HUDEP-2 (cell line): ENCODE data around the gene PINLYP.
A peak's percentile ranks its signal among the peaks of the same experiment; 100 is the strongest.

Source experiments
- DNase-seq, 76 experiments: peaks; one replicate each; lab custom pipeline; 2025; ENCODE audit not compliant: unreplicated experiment in 76 of 76; lab: John Stamatoyannopoulos, UW

The PINLYP gene

DNA sequence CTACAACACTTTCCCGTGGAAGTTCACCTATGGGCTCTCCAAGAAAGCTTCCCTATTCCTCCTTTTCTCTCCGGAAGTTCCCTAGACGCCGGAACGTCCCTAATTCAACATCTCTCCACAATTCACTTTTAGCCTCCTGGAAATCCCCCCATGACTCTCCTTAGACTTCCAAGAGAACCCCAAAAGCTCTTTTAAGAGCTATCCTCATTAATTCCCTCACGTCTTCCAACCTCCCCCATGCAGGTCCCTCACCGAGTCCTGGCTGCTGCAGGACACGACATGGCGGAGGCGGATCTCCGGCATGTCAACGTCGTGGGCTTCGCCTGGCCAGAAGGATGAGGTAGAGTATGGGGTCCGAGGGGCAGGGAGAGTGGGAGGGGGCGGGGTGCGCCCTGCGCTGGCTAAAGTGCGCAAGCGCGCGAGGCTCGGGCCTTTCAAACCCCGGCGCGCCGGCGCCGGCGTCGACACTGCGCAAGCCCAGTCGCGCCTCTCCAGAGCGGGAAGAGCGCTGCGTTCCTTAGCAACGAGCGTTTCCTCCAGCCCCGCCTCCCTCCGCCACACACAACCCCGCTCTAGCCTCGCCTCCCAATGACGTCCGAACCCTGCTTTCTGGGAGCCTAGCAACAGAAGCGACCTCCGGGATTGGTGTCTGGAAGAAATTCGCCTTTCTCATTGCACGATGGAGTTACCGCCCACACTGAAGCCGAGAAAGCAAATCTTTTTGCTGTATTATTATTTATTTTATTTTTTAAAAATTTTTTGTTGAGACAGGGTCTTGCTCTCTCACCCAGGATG lies at the start of gene PINLYP, which contains the start of gene XRCC1:
TSS of gene PINLYP (plus strand) at position 646 of the 795 bp plus-strand sequence. CDS start 1,391 bp downstream, outside the sequence.
TSS of gene XRCC1 (minus strand) at position 372 of the 795 bp plus-strand sequence. CDS start at position 303, 69 bp downstream.
- DNase-seq, result peak; percentile 57 to 99 (median 98)

DNA sequence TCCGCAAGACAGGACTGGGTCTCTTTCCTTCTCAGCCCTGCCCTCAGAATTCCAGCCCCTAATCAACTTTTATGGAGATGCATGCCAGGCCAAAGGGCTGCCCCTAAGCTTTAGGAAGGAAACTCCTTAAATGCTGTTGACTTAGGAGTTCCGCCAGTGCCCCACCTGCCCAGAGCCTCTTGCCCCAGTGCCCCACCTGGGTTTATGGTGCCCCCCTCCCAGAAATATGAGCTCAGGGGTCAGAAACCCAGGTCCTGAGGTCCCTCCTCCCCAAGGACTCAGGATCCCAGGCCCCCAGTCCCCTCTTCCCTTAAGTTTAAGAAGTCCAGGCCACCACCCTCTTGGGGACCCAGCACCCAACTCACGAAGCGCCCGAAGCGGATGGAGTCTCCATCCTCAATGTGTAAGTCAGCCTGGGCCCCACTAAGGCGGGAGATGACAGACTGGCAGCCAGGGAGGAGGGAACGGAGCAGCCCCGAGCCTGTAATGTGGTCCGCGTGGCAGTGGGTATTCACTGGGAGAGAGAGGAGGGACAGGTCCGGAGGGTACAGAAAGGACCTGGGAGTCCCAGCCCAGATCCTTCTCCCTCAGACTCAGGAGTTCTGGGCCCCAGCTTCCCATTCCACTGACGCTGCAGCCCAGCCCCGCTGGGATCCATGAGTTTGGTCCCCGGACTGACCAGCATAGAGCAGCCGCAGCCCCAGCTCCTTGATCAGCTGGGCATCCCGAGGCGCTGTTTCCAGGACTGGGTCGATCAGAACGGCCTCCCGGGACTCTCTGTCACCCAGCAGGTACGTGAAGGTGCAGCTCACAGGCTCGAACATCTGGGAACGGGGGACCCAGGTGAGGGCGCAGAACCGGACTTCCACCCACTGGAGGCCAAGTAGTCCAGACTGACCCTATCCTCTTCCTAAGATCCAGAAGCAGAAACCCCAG lies 49.5 kb upstream of the PINLYP start:
- peak in 3 of 76 experiments; percentile 16 to 29 (median 24) for DNase-seq

DNA sequence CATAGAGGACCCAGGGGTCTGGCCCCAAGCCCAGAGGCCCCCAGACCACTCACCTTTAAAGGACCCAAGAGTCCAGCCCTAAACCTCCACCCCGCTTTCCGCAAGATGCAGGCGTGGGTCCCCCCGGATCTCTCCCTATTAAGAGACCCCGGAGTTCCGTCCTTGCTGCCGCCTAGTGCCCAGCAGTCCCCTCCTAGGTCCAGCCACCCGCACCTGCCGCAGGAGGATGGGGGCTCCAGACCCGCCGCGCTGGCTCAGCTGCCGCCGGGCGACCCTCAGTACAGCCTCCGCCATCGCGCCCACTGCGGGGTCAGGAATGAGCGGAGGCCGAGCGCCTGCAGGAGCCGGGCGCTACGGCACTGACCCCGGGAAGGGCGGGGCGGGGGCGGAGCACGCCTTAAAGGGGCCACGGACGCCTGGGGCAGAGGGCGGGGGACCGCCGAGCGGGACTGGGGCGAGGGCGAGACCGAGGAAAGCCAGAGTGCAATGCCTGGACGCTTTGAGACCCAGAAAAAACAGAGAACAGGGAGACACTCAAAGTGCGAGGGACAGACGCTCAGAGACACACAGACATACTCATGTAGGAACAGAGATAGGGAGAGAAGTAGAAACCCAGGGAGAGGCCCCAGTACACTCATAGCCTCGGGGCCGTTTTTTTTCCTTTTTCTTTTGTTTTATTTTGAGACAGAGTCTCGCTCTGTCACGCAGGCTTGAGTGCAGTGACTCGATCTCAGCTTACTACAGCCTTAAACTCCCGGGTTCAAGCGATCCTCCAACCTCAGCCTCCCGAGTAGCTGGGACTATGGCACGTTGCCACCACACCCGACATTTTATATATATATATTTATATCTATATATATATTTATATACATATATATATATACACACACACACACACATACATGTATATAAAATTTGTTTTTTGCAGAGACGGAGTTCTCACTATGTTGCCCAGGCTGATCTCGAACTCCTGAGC lies 48.4 kb upstream of the PINLYP start, which contains the start of gene ETHE1:
TSS of gene ETHE1 (minus strand) at position 318 of the 976 bp plus-strand sequence. CDS start at position 294, 24 bp downstream.
- DNase-seq, result peak in 63 of 76 experiments; percentile 7 to 85 (median 63)

DNA sequence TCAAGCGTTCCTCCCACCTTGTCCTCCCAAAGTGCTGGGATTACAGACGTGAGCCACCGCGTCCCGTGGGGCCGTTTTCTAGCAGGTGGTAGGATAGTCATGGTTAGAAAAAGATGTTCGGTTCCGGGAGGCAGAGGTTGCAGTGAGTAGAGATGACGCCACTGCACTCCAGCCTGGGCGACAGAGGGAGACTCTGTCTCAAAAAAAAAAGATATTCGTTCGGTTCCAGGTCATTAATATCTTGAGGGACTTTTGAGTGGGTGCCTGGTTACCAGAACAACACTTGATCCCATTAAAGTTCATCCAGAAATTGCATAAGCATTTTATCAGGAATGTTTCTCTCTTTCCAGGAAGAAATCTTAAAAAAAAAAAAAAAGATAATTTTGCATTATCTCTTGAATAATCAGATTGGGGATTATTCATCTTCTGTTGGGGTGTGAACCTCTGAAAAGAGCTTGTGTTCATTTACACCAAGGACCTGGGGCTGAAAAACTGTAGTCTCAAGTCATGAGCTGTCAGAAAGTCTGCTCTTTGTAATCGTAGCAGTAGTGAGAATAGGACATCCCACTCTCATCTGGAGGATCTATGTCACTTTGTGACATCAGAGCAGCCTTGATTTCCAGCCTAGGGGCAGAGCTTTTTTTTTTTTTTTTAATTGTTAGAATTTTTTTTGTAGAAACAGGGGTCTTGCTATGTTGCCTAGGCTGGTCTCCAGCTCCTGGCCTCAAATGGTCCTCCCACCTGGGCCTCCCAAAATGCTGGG lies 47.6 kb upstream of the PINLYP start:
- no peak for DNase-seq

DNA sequence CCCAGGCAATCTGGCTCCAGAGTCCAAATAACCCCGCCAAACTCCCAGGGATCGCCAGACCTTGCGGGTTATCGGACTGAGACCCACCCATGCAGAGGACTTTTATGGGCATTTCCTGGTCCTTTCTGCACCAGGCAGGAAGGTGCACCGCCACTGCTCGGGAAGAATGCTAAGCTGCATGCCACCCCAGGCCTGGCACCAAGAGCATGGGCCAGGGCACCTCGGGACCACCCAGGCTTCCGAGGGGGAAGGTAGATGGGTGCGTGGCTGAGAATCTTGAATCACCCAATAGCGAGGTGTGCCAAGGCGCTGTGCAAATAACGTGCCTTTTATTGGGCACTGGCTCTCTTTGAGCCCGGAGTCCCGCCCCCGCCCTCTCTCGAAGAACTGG lies 43.0 kb upstream of the PINLYP start:
- DNase-seq, result peak in 55 of 76 experiments; percentile 52 to 83 (median 72)

DNA sequence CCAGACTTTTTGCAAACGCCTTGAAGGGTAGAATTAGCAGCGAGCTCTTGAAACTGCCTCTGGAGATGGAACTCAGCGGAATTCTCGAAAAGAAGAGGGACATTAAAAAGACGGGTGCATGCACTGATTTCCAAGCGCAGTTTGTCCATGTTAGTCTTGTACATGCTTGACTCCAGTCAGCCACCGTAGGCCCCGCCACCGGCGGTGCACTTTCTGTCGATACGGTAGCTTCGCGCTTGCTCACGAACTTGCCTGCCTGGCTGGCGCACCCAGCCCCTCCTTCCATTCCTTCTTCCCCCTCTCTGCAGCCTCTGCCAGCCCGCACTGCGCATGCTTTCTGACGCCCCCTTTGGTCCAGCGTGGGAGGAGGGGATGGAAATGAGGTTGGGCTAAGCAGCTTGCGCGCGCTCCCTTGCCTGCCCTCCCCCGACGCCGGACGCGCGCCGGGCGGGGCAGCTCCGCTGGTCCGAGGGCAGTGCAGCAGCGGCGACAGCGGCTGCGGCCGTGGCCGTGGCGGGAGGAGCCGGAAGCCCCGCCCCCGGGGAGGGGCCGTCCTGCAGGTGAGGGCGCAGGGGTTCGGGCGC lies 42.5 kb upstream of the PINLYP start, which contains the start of gene ZNF575:
TSS of gene ZNF575 (plus strand) at position 227 of the 584 bp plus-strand sequence. CDS start 1,235 bp downstream, outside the sequence.
- peak in 74 of 76 experiments; percentile 61 to 95 (median 85) for DNase-seq

DNA sequence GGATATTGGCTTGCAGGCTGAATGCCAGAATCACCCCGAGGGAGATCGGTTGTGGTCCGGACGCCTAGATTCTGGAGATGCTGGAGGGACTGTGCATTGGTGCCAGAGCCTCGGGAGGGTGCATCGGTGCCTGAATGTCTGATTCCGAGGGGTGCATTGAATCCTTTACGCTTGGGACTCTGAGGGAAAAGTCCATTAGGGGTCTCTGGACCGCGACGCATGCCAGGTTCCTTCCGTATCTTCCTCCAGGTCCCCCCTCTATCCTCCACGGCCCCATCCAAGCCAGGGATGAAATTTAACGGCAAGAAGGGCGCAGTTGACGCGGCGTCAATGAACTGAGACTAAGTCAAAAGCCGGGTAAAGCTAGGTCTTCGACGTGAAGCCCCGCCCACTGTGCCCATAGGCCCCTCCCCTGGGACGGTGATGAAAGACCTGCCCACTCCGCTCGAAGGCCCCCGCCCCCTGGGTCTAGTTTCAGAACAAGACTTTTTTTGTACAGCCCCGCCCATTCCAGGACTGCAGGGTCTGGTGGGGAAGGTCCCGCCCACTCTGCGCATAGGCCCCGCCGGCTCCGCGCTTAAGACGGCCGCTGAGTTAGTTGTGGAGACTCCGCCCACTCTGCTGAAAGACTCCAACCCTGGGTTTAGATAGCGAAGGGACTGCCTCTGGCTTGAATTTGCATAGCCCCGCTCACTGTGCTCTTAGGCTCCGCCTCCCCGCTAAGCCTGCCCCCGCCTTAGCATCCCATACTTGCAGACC lies 41.9 kb upstream of the PINLYP start:
- peak; percentile 88 to 100 (median 99) for DNase-seq

DNA sequence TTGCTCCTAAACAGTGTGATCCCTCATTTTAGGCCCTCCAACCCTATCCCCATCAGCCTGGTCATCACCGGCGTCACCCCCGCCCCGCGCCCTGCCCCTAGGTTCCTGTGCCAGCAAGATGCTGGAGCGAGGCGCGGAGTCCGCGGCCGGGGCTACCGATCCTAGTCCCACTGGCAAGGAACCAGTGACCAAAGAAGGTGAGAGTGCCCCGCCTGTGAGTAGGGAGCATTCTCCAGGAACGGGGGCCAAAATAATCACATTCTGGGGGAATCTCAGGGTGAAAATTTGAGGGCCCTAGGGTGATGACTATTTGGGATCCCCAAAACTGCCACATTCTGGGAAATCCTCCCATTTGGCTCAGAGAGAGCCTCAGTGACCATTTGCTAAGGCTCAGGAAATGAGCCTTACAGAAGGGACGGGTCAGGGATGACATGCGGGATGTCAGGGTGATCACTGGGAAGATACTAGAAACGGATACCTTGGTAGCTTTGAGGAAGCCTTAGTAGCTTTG lies 41.2 kb upstream of the PINLYP start:
- DNase-seq, result no peak

DNA sequence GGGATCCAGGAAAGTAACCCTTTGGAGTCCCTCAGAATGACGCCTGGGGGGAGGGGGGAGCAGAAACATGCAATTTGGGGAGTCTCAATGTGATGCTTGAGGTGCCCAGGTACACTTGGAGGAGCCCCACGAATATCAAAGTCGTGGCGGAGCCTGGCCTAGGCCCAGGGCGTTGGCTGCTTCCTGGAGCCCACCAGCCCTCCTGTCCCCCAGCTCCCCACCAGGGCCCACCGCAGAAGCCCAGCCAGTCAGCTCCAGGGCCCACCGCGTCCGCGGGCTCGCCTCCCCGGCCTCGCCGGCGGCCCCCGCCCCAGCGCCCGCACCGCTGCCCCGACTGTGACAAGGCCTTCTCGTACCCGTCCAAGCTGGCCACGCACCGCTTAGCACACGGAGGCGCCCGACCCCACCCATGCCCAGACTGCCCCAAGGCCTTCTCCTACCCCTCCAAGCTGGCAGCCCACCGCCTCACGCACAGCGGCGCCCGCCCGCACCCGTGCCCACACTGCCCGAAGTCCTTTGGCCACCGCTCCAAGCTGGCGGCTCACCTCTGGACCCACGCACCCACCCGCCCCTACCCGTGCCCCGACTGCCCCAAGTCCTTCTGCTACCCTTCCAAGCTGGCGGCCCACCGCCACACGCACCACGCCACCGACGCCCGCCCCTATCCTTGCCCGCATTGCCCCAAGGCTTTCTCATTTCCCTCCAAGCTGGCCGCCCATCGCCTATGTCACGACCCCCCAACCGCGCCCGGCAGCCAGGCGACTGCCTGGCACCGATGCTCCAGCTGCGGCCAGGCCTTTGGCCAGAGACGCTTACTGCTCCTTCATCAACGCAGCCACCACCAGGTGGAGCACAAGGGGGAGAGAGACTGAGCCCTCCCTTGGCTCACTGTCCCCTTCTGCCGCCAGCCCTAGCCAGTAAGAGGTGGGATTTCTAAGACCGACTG lies 40.5 kb upstream of the PINLYP start:
- DNase-seq, result peak in 49 of 76 experiments; percentile 3 to 65 (median 42)

DNA sequence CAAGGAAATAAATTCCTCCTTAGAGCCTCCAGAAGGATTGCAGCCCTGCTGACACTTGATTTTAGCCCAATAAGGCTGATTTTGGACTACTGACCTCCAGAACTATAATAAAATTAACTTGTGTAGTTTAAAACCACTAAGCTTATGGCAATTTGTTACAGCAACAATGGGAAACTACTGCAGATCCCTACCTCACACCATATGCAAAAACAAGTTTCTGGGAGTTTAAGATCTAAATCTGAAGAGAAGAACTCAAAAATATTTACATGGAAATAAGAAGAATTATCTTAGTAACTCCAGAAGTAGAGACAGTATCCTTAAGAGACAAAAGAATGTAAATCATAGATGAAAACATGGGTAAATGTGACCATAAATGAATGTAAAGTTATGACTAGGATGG lies 36.7 kb upstream of the PINLYP start:
- DNase-seq, result no peak

DNA sequence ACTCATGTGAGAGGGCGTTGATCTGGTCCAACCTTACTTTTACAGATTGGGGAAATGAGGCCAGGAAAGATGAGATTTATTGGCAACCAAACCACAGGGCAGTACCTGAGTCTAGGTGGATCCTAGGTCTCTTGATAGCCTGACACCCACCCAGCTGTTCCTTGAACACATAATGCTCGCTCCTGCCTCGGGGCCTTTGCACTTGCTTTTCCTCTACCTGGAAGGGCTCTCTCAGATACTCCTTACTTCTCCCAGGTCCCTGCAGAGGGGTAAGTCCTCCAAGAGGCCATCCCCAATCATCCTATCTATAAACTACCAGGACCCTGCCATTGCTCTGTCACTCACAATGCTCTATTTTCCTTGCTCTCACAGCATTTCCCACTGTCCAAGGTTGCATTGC lies 35.2 kb upstream of the PINLYP start:
- no peak for DNase-seq

DNA sequence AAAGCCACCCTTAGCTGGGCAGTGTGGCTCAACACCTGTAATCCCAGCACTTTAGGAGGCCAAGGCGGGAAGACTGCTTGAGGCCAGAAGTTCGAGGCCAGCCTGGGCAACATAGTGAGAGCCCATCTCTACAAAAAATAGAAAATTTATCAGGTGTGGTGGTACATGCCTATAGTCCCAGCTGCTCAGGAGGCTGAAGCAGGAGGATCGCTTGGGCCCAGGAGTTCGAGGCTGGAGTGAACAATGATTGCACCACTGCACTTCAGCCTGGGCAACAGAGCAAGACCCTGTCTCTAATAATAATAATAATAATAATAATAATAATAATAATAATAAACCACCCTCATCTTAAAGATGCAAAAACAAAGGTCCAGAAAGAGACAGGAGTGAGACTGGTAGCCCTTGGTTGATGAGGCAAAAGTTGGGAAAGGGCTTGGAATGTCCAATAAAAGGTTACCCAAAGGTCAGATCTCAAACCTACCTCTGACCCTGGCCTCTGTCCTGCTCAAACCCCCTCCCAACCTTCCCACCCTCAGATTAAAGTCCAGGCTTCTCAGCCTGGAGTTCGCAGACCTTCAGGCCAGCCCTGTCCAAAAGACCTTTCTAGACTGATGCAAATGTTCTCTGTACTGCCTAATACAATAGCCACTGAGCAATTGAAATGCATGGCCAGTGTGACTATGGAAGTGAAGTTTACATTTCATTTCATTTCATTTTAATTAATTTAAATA lies 33.5 kb upstream of the PINLYP start:
- DNase-seq, result no peak

DNA sequence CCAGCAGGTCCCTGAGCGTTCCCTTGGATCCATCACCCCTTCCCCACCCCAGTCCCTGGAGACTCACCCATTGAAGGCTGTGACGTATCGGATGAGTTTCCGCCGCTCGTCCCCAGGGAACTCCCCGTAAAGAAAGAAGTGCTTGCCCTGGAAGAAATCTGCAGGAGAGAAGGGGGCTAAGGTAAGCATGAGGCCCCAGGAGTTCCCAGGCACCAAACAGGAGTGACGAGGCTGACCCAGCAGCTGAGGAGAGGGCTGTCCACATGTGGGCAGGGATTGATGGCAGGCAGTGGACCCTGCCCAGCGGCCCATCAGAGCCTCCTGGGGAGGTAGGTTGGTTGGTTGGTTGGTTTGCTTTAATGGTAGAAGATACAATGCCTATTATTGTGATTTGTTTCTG lies 31.5 kb upstream of the PINLYP start:
- no peak for DNase-seq

DNA sequence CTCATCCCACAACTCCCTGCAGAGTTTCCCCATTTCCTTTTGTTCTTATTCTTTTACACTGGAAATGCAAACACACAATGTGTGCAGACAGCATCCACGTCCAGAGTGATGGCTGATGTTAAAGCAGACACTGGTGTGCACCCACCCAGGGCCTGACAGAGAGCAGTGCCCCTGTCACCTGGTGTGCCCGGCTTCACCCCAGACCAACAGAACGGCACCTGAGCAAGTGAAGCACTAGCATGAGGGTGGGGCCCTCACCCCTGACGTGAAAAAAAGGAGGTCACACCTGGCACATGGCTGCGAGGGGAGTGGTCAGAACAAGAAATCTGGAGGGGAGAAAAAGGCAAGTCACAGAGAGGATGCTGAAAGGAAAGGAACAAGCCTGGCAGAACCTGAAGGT lies 30.3 kb upstream of the PINLYP start:
- no peak for DNase-seq

DNA sequence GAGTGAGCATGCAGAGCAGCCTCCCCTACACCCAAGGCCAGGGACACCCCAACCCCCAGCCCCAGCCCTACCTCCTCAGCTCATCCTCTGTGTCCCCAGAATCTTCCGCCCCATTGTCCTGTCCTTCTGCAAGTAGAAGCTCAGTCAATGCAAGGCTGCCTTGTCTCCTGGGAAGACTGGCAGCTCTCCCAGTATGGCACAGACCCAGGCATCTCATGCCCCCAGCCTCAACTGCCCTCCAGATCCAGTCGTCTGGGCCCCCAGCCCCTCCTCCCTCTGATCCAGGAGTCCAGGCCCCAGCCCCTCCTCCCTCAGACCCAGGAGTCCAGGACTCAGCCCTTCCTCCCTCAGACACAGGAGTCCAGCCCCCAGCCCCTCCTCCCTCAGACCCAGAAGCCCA lies 29.6 kb upstream of the PINLYP start:
- DNase-seq, result no peak

DNA sequence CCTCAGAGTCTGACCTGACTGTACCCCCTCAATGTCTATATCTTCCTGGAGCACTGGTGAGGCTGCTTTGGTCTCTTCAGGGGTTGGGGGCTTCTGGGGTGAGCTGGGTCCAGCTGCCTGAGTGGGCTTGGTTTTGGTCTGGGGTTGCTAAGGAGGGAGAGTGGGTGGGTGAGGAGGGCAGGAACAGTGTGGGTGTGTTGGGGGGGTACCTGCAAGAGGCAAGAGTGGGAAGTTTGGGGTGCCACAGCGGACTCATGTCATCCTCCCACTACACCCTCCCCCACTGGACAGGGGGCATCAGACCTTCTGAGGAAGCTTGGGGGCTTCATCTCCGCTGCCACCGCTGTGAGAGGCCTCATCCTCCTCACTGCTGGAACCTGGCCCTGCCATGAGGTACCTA lies 29.0 kb upstream of the PINLYP start:
- DNase-seq, result no peak
